IMR-90 (cell line): ENCODE data around the gene IL1R2. TPM values are rescaled to one million over a fixed set of nuclear protein-coding genes. Genes with fewer than 3 reads are reported as not detected.

Source experiments
- ATAC-seq: fragments of 200-7000 bp; cut with Tn5 transposase; 2 replicates; pipeline ENCODE4 v1.9.1; 2020; ENCODE audit warnings: low read depth, mild to moderate bottlenecking, moderate library complexity
- BruUV-seq: library from RNA; stranded (reverse); fragments of 400-500 nt; replicated peaks from 2 replicates; lab custom pipeline; 2021; lab: Mats Ljungman, UMichigan
- CTCF ChIA-PET: fragments of 300-600 bp; formaldehyde crosslinking; extraction: SDS; loops from one replicate; lab custom pipeline; 2021; ENCODE audit warnings: antibody characterized with exemption; lab: Yijun Ruan, JAX
- POLR2A ChIA-PET: fragments of 300-600 bp; sonication (Branson Sonifier 250); formaldehyde crosslinking; loops from one replicate; lab custom pipeline; 2022; ENCODE audit warnings: antibody characterized with exemption; ENCODE audit not compliant: unreplicated experiment; lab: Charles Lee
- DNase-seq: peaks from one replicate; pipeline ENCODE4 v3.0.0; 2013
- H2AFZ ChIP-seq: replicated peaks from 2 replicates; pipeline ENCODE3; 2013; ENCODE audit warnings: low read length, mild to moderate bottlenecking; ENCODE audit not compliant: poor library complexity
- H2AK5ac ChIP-seq: 2 replicates; pipeline ENCODE4 v1.6.1; 2013; ENCODE audit warnings: low read depth, low read length, inconsistent platforms
- H2AK9ac ChIP-seq: replicated peaks from 2 replicates; pipeline ENCODE3; 2013; ENCODE audit warnings: mild to moderate bottlenecking, low read depth, low read length, moderate library complexity; ENCODE audit not compliant: poor library complexity
- H2BK120ac ChIP-seq: 2 replicates; pipeline ENCODE4 v1.6.1; 2013; ENCODE audit warnings: low read depth, low read length, inconsistent platforms
- H2BK15ac ChIP-seq: 3 replicates; pipeline ENCODE4 v1.6.1; 2013; ENCODE audit warnings: low read depth, low read length, inconsistent platforms
- H2BK20ac ChIP-seq: 2 replicates; pipeline ENCODE4 v1.6.1; 2013; ENCODE audit warnings: low read depth, mild to moderate bottlenecking, inconsistent platforms, low read length, moderate library complexity
- H2BK5ac ChIP-seq: 2 replicates; pipeline ENCODE4 v1.6.1; 2013; ENCODE audit warnings: mild to moderate bottlenecking, low read depth, low read length, inconsistent platforms; ENCODE audit not compliant: poor library complexity, severe bottlenecking
- H3K14ac ChIP-seq: replicated peaks from 2 replicates; pipeline ENCODE4 v1.6.1; 2013; ENCODE audit warnings: low read depth, low read length, inconsistent platforms
- H3K18ac ChIP-seq: 2 replicates; pipeline ENCODE4 v1.6.1; 2013; ENCODE audit warnings: low read depth, low read length, control low read depth
- H3K23ac ChIP-seq: 2 replicates; pipeline ENCODE4 v1.6.1; 2013; ENCODE audit warnings: low read depth, low read length, inconsistent platforms
- H3K27ac ChIP-seq: 2 replicates; pipeline ENCODE4 v1.5.1; 2013; ENCODE audit warnings: mild to moderate bottlenecking, control low read depth, low read length; ENCODE audit not compliant: insufficient read depth
- H3K27me3 ChIP-seq: 2 replicates; pipeline ENCODE4 v1.6.1; 2013; ENCODE audit warnings: low read length; ENCODE audit not compliant: control insufficient read depth, insufficient read depth
- H3K36me3 ChIP-seq: 2 replicates; pipeline ENCODE4 v1.6.1; 2013; ENCODE audit warnings: low read length, mixed read lengths; ENCODE audit not compliant: control insufficient read depth, insufficient read depth
- H3K4ac ChIP-seq: 2 replicates; pipeline ENCODE4 v1.6.1; 2013; ENCODE audit warnings: low read depth, low read length, inconsistent platforms
- H3K4me1 ChIP-seq: 2 replicates; pipeline ENCODE4 v1.6.1; 2013; ENCODE audit warnings: low read length, mixed read lengths; ENCODE audit not compliant: control insufficient read depth, insufficient read depth
- H3K4me2 ChIP-seq: 2 replicates; pipeline ENCODE4 v1.6.1; 2013; ENCODE audit warnings: low read depth, mild to moderate bottlenecking, control low read depth, low read length, moderate library complexity
- H3K4me3 ChIP-seq: 2 replicates; pipeline ENCODE4 v1.5.1; 2013; ENCODE audit warnings: low read depth, mild to moderate bottlenecking, control low read depth, low read length, moderate library complexity; ENCODE audit not compliant: insufficient read depth
- H3K56ac ChIP-seq: 2 replicates; pipeline ENCODE4 v1.6.1; 2013; ENCODE audit warnings: low read length, inconsistent platforms; ENCODE audit not compliant: insufficient read depth; ENCODE audit errors: extremely low read depth
- H3K79me1 ChIP-seq, 2 experiments: 2 replicates each; pipeline ENCODE4 v1.6.1; 2013; ENCODE audit warnings: low read length in 2 of 2, inconsistent platforms in 1 of 2, low read depth in 1 of 2
- H3K9ac ChIP-seq: 2 replicates; pipeline ENCODE4 v1.6.1; 2013; ENCODE audit warnings: low read depth, low read length, control low read depth
- H3K9me1 ChIP-seq: 2 replicates; pipeline ENCODE4 v1.6.1; 2013; ENCODE audit warnings: low read length, inconsistent platforms; ENCODE audit not compliant: insufficient read depth
- H3K9me3 ChIP-seq: 2 replicates; pipeline ENCODE4 v1.6.1; 2013; ENCODE audit warnings: low read length; ENCODE audit not compliant: control insufficient read depth, insufficient read depth
- H4K20me1 ChIP-seq: 2 replicates; pipeline ENCODE4 v1.6.1; 2013; ENCODE audit warnings: low read length, inconsistent platforms; ENCODE audit not compliant: insufficient read depth
- H4K5ac ChIP-seq: 2 replicates; pipeline ENCODE4 v1.6.1; 2013; ENCODE audit warnings: mild to moderate bottlenecking, low read depth, low read length, control low read depth
- H4K8ac ChIP-seq, 2 experiments: 2 replicates each; pipeline ENCODE4 v1.6.1; 2013; ENCODE audit warnings: low read depth in 2 of 2, low read length in 2 of 2, control low read depth in 1 of 2, inconsistent platforms in 1 of 2
- H4K91ac ChIP-seq: 2 replicates; pipeline ENCODE4 v1.6.1; 2013; ENCODE audit warnings: low read depth, low read length, inconsistent platforms; ENCODE audit not compliant: insufficient read depth
- BHLHE40 ChIP-seq: fragments of 150-350 bp; IDR thresholded peaks from 2 replicates; pipeline ENCODE4 v1.6.1; 2016; ENCODE audit warnings: mild to moderate bottlenecking, low read depth, low read length
- CEBPB ChIP-seq: IDR thresholded peaks from 2 replicates; pipeline ENCODE4 v1.6.1; 2012; ENCODE audit warnings: low read depth, low read length, improper control_type of control experiment
- CHD1 ChIP-seq: IDR thresholded peaks from 2 replicates; pipeline ENCODE4 v1.6.1; 2012; ENCODE audit warnings: low read depth, low read length, improper control_type of control experiment
- CTCF ChIP-seq: conservative IDR thresholded peaks from 2 replicates; pipeline ENCODE4 v1.5.1; 2012; ENCODE audit warnings: mild to moderate bottlenecking, low read depth, low read length, improper control_type of control experiment
- FOS ChIP-seq: fragments of 150-350 bp; IDR thresholded peaks from 2 replicates; pipeline ENCODE4 v1.6.1; 2016; ENCODE audit warnings: low read depth, low read length
- MAZ ChIP-seq: IDR thresholded peaks from 2 replicates; pipeline ENCODE4 v1.6.1; 2012; ENCODE audit warnings: low read depth, mild to moderate bottlenecking, low read length, improper control_type of control experiment, moderate library complexity, borderline replicate concordance
- NFE2L2 ChIP-seq: fragments of 150-350 bp; IDR thresholded peaks from 2 replicates; pipeline ENCODE4 v1.6.1; 2016; ENCODE audit warnings: low read depth, mild to moderate bottlenecking, low read length
- RAD21 ChIP-seq: IDR thresholded peaks from 2 replicates; pipeline ENCODE4 v1.6.1; 2012; ENCODE audit warnings: low read length, improper control_type of control experiment
- RCOR1 ChIP-seq: IDR thresholded peaks from 2 replicates; pipeline ENCODE4 v1.6.1; 2012; ENCODE audit warnings: mild to moderate bottlenecking, low read length, improper control_type of control experiment; ENCODE audit not compliant: insufficient replicate concordance
- RFX5 ChIP-seq: IDR thresholded peaks from 2 replicates; pipeline ENCODE4 v1.8.0; 2012; ENCODE audit warnings: low read depth, mild to moderate bottlenecking, low read length, moderate library complexity
- SMC3 ChIP-seq: fragments of 150-350 bp; IDR thresholded peaks from 2 replicates; pipeline ENCODE4 v1.6.1; 2016; ENCODE audit warnings: low read depth, mild to moderate bottlenecking, antibody characterized with exemption, low read length, moderate library complexity
- USF2 ChIP-seq: fragments of 150-350 bp; IDR thresholded peaks from 2 replicates; pipeline ENCODE4 v1.6.1; 2017; ENCODE audit warnings: mild to moderate bottlenecking, antibody characterized with exemption, low read length, low read depth
- WGBS, 2 experiments: methylation state at CpG; one replicate each; pipeline versions ENCODE4 v1.1.5 to v1.1.7; 2013; ENCODE audit warnings: missing lambda C conversion rate in 2 of 2; ENCODE audit not compliant: insufficient read length in 1 of 2; ENCODE audit errors: extremely low coverage in 2 of 2; 5-methylcytosine and 5-hydroxymethylcytosine counted together
- dilution Hi-C: fragments of 300-500 bp; cut with HindIII; formaldehyde crosslinking; loops from one replicate; pipeline ENCODE4 v1.14.3; 2018; ENCODE audit warnings: low sequenced_read_pairs; ENCODE audit not compliant: unreplicated experiment
- in situ Hi-C: fragments of 300-500 bp; cut with MboI; formaldehyde crosslinking; loops from 3 replicates; pipeline ENCODE4 v1.14.3; 2019; ENCODE audit warnings: low sequenced_read_pairs, inconsistent platforms, mixed read lengths
- intact Hi-C: fragments of 100-400 bp; cut with micrococcal nuclease; formaldehyde crosslinking; loops from 2 replicates; pipeline ENCODE4 v1.10.0; 2022
- polyA plus RNA-seq, 3 experiments: library from polyadenylated mRNA; depleted of rRNA; stranded (reverse); fragments of >200 nt; gene quantifications; 2 replicates each; pipeline ENCODE4 v1.2.3, GENCODE V29; 2012; ENCODE audit warnings: low replicate concordance in 1 of 3
- total RNA-seq: library from RNA; depleted of rRNA; stranded (reverse); fragments of >200 nt; gene quantifications from 2 replicates; pipeline ENCODE4 v1.2.3, GENCODE V29; 2012

IL1R2 gene
- total and polyA plus RNA-seq, 2 of the 4 experiments (the other 2 are of a cell fraction) = not detected

GRCh38 chr2:102049756-102050443 is 58.1 kb downstream of the IL1R2 start (continued):
- TF ChIP-seq BHLHE40 (no peak), CHD1 (no peak)

- no peak overlapping the region for H3K9ac ChIP-seq
- no peaks in the 10 kb centered on the region; the same call in 1 of the 2 replicates for H4K20me1 ChIP-seq
- peak; percentile 91 for DNase-seq
- H2AFZ ChIP-seq = peak overlapping the region; percentile 66
- H3K23ac ChIP-seq = peak overlapping the region; percentile 3; the same call in 1 of the 2 replicates
- H3K79me1 ChIP-seq = no peaks in the 10 kb centered on the region; a peak in 1 of 4 replicates
- no CpG with 5 or more reads among the region's 7 CpGs for WGBS, 2 experiments
- peak overlapping the region; percentile 49 for H3K18ac ChIP-seq
- peak overlapping the region; percentile 80; the same call in 1 of the 2 replicates for H2AK5ac ChIP-seq
- H3K14ac ChIP-seq = peak overlapping the region; percentile 73
- in situ Hi-C loops (no loop called here), dilution Hi-C loops (no loop called here), intact Hi-C loops (no loop called here)
- no peak overlapping the region for H3K56ac ChIP-seq
- H2AK9ac ChIP-seq = no peak overlapping the region
- peak overlapping the region; percentile 32 for H2BK120ac ChIP-seq
- peak overlapping the region; percentile 19 to 81; a peak in 3 of 4 replicates for H4K8ac ChIP-seq
- H2BK5ac ChIP-seq = peak overlapping the region; percentile 44
- peaks cover 25% of the 10 kb centered on the region for H3K4me1 ChIP-seq
- peak; percentile 62 for ATAC-seq
- H4K91ac ChIP-seq = peak overlapping the region; percentile 27
- H3K9me1 ChIP-seq = peaks cover 19% of the 10 kb centered on the region
- H3K27ac ChIP-seq = peak overlapping the region; percentile 69
- no TSS peak for BruUV-seq
- no peaks in the 10 kb centered on the region for H3K9me3 ChIP-seq
- H3K4me2 ChIP-seq = no peak overlapping the region
- no peak overlapping the region for H3K4me3 ChIP-seq
- H3K4ac ChIP-seq = peak overlapping the region; percentile 69
- ChIA-PET CTCF (interaction anchor here (0.9 to 2.4 kb wide), 6 partner anchors 11 to 190 kb away, joined by 3 to 7 read pairs (median 4); no protein-coding TSS in a partner anchor), POLR2A (interaction anchor here (1.6 kb wide), 1 partner anchor 14 kb away, joined by 10 read pairs; no protein-coding TSS in a partner anchor)
- no peaks in the 10 kb centered on the region for H3K36me3 ChIP-seq
- H4K5ac ChIP-seq = peak overlapping the region; percentile 71
- H2BK15ac ChIP-seq = peak overlapping the region; percentile 35; the same call in 2 of the 3 replicates
- H3K27me3 ChIP-seq = no peaks in the 10 kb centered on the region
- peak overlapping the region; percentile 50; the same call in 1 of the 2 replicates for H2BK20ac ChIP-seq
- TF ChIP-seq USF2 = no peak
- TF ChIP-seq RAD21 = no peak
- TF ChIP-seq NFE2L2 = no peak
- no peak for TF ChIP-seq RFX5
- no peak for TF ChIP-seq FOS
- TF ChIP-seq RCOR1 = no peak
- no peak for TF ChIP-seq MAZ
- TF ChIP-seq CEBPB = no peak; the same call in 1 of the 2 replicates
- TF ChIP-seq CTCF = no peak
- TF ChIP-seq CHD1 = no peak
- no peak for TF ChIP-seq SMC3
These were observed 59.2 kb downstream of the IL1R2 start for GRCh38 chr2:102050854-102051391.
